ES-I3 (cell line): Measurements from ENCODE around the gene CALD1.

Experiments
- H3K36me3 ChIP-seq: 2 replicates; pipeline ENCODE4 v1.6.1; 2013; ENCODE audit warnings: mild to moderate bottlenecking, low read length, control low read depth, moderate library complexity; ENCODE audit not compliant: insufficient read depth
- H3K4me1 ChIP-seq: 2 replicates; pipeline ENCODE4 v1.6.1; 2013; ENCODE audit warnings: mild to moderate bottlenecking, control low read depth, low read length; ENCODE audit not compliant: insufficient read depth
- H3K9ac ChIP-seq: 2 replicates; pipeline ENCODE4 v1.6.1; 2013; ENCODE audit warnings: low read depth, mild to moderate bottlenecking, low read length, moderate library complexity
- H3K9me3 ChIP-seq: 2 replicates; pipeline ENCODE4 v1.6.1; 2013; ENCODE audit warnings: mild to moderate bottlenecking, low read length, moderate library complexity; ENCODE audit not compliant: control insufficient read depth, insufficient read depth

CALD1 gene

GRCh38 chr7:134787720-134788119 lies 8.3 kb downstream of the CALD1 start:
- H3K36me3 ChIP-seq, result peaks cover 11% of the 10 kb centered on the region
- H3K4me1 ChIP-seq, result peaks cover 34% of the 10 kb centered on the region
- H3K9me3 ChIP-seq, result no peaks in the 10 kb centered on the region
- H3K9ac ChIP-seq, result no peak overlapping the region

GRCh38 chr7:134788191-134788590 lies 8.8 kb downstream of the CALD1 start:
- H3K9me3 ChIP-seq, result 0 out of 2 replicates have a peak, but pooled peaks cover 3% of the 10 kb centered on the region
- peaks cover 13% of the 10 kb centered on the region for H3K36me3 ChIP-seq
- H3K4me1 ChIP-seq, result peaks cover 29% of the 10 kb centered on the region
- no peak overlapping the region for H3K9ac ChIP-seq

- 0 out of 2 replicates have a peak, but pooled peaks cover 4% of the 10 kb centered on the region for H3K9me3 ChIP-seq
- peaks cover 27% of the 10 kb centered on the region for H3K4me1 ChIP-seq
- peaks cover 3% of the 10 kb centered on the region for H3K36me3 ChIP-seq
- H3K9ac ChIP-seq, result no peak overlapping the region
Measured at GRCh38 chr7:134789967-134790685, 10.7 kb downstream of the CALD1 start.

GRCh38 chr7:134792968-134793367 lies 13.5 kb downstream of the CALD1 start:
- Histone ChIP-seq H3K36me3 (peaks cover 3% of the 10 kb centered on the region; the same call in 1 of the 2 replicates), H3K4me1 (0 out of 2 replicates have a peak, but pooled peaks cover 9% of the 10 kb centered on the region), H3K9ac (no peak overlapping the region), H3K9me3 (0 out of 2 replicates have a peak, but pooled peaks cover 4% of the 10 kb centered on the region)

- Histone ChIP-seq H3K4me1 (0 out of 2 replicates have a peak, but pooled peaks cover 3% of the 10 kb centered on the region), H3K9me3 (0 out of 2 replicates have a peak, but pooled peaks cover 4% of the 10 kb centered on the region), H3K36me3 (peaks cover 7% of the 10 kb centered on the region; the same call in 1 of the 2 replicates), H3K9ac (no peak overlapping the region)
Measured at GRCh38 chr7:134795231-134795630, 15.8 kb downstream of the CALD1 start.

- peaks cover 10% of the 10 kb centered on the region for H3K36me3 ChIP-seq
- H3K9me3 ChIP-seq, result peaks cover 7% of the 10 kb centered on the region; the same call in 1 of the 2 replicates
- no peak overlapping the region for H3K9ac ChIP-seq
- 0 out of 2 replicates have a peak, but pooled peaks cover 3% of the 10 kb centered on the region for H3K4me1 ChIP-seq
Measured at GRCh38 chr7:134798155-134798554, 18.7 kb downstream of the CALD1 start.

- Histone ChIP-seq H3K9me3 (peaks cover 6% of the 10 kb centered on the region; the same call in 1 of the 2 replicates), H3K4me1 (peaks cover 8% of the 10 kb centered on the region), H3K36me3 (peaks cover 10% of the 10 kb centered on the region), H3K9ac (no peak overlapping the region)
Measured at GRCh38 chr7:134799377-134799776, 19.9 kb downstream of the CALD1 start.

GRCh38 chr7:134802762-134803161 lies 23.3 kb downstream of the CALD1 start:
- H3K36me3 ChIP-seq, result peaks cover 13% of the 10 kb centered on the region
- peaks cover 12% of the 10 kb centered on the region for H3K4me1 ChIP-seq
- H3K9me3 ChIP-seq, result peaks cover 6% of the 10 kb centered on the region; the same call in 1 of the 2 replicates

GRCh38 chr7:134804351-134804750 lies 24.9 kb downstream of the CALD1 start:
- Histone ChIP-seq H3K36me3 (peaks cover 11% of the 10 kb centered on the region), H3K9ac (no peak overlapping the region), H3K9me3 (peaks cover 6% of the 10 kb centered on the region; the same call in 1 of the 2 replicates), H3K4me1 (peaks cover 10% of the 10 kb centered on the region)

More at GRCh38 chr7:134802762-134803161, 23.3 kb downstream of the CALD1 start:
- no peak overlapping the region for H3K9ac ChIP-seq

- Histone ChIP-seq H3K9ac (no peak overlapping the region), H3K4me1 (peaks cover 9% of the 10 kb centered on the region), H3K9me3 (peaks cover 6% of the 10 kb centered on the region; the same call in 1 of the 2 replicates), H3K36me3 (peaks cover 9% of the 10 kb centered on the region; the same call in 1 of the 2 replicates)
Measured at GRCh38 chr7:134804854-134805253, 25.4 kb downstream of the CALD1 start.

GRCh38 chr7:134806197-134806596 lies 26.8 kb downstream of the CALD1 start:
- Histone ChIP-seq H3K4me1 (peaks cover 9% of the 10 kb centered on the region), H3K9ac (no peak overlapping the region), H3K36me3 (peaks cover 15% of the 10 kb centered on the region; the same call in 1 of the 2 replicates), H3K9me3 (peaks cover 6% of the 10 kb centered on the region; the same call in 1 of the 2 replicates)

GRCh38 chr7:134809616-134810015 lies 30.2 kb downstream of the CALD1 start:
- Histone ChIP-seq H3K36me3 (peaks cover 9% of the 10 kb centered on the region; the same call in 1 of the 2 replicates), H3K9ac (no peak overlapping the region), H3K4me1 (peaks cover 2% of the 10 kb centered on the region), H3K9me3 (no peaks in the 10 kb centered on the region)

- no peaks in the 10 kb centered on the region for H3K4me1 ChIP-seq
- no peak overlapping the region for H3K9ac ChIP-seq
- H3K36me3 ChIP-seq, result peaks cover 13% of the 10 kb centered on the region
- no peaks in the 10 kb centered on the region for H3K9me3 ChIP-seq
Measured at GRCh38 chr7:134811765-134812164, 32.3 kb downstream of the CALD1 start.

- no peaks in the 10 kb centered on the region for H3K4me1 ChIP-seq
- H3K9me3 ChIP-seq, result no peaks in the 10 kb centered on the region
- H3K9ac ChIP-seq, result no peak overlapping the region
- peaks cover 18% of the 10 kb centered on the region for H3K36me3 ChIP-seq
Measured at GRCh38 chr7:134813663-134814396, 34.4 kb downstream of the CALD1 start.
